ENCODE measurements around the gene HMCN2.

DNA sequence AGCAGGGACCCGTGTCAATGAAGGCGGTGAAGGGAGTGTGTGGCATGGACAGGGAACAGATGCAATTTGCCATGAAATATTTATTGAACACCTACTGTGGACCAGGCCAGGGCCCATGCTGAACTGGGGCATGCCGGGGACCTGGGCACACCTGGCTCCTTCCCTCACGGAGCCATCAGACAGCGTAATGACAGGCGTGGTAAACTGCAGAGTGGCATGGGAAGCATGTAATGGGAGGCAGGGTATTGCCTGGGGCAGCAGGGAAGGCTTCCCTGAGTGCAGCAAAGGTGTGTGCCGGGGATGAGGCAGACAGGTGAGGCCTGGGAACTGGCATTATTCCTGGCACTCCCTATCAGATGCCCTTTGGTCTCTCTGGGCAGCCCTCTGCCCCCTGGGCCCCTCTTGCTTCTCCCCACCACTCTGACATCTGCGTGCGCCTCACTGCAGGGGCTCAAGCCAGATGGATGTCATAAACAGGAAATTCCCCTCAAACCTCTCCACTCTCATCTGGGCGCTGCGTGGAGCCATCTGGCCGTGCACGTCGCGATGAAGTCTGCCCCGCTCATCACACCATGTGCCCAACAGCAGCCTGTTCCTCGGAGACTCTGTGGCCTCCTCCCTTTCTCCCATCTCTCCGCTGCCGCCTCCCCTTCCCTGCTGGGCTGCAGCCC is 67.6 kb downstream of the HMCN2 start:
- no peak for TF ChIP-seq ZNF274 (IDR thresholded peaks at IDR 0.05; ENCODE audit: low read depth, low read length)
- TF ChIP-seq YY1 (IDR thresholded peaks at IDR 0.05; ENCODE audit: insufficient read depth, insufficient read length), result no peak
